Measurements from ENCODE around the gene BABAM2. TPM values are rescaled to one million over a fixed set of nuclear protein-coding genes. Genes with fewer than 3 reads are reported as not detected.

BABAM2 gene
- polyA plus RNA-seq, 3 donors, result 11.1 to 23.9 (median 20.6) TPM

DNA sequence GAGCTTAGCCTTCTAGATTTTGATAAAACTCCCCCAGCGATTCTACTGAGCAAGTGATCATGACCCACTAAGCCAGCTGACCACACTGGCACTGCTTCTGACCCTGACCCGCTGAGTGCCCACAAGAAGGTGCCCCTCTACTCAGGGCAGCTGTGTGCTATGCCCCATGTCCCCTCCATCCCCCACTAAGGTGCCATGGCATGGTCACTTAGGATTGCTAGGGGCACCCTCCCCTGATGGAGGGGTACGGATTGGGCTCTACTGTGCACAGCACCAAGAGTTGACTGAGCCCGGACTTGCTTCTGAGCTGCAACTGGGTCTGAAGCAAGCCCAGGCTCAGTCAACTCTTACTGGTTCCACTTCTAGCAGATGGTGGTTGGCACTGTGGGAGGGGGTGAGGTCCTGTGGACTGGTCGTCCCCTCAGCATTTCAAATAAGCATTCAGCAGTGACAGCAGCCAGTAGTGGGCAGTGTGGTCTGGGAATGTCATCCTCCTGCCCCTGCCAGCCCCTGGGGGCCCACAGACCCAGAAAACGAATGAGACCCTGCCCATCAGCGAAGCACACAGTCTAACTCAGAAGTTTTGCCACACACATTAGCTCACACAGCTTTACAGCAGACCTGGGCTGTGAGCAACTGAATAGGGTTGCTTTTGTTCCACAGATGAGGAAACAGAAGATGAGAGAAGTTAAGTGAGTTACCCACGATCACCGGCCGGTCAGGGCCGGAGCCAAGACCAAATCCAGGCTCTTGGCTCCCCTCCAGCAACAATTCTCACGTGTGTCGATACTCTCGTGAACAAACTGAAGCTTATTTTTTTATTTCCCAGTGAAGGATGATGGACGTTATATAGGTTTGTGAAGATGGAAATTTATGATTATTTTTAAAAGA lies 450.0 kb downstream of the BABAM2 start:
- no peak overlapping the region for H3K27ac ChIP-seq (ENCODE audit: low read depth, low read length)
- 56 to 73% (median 70%) methylated on average over 15 of the region's 15 CpGs for WGBS, 3 donors

- H3K27ac ChIP-seq (ENCODE audit: low read depth, low read length), result no peak overlapping the region
- WGBS, 3 donors, result 52 to 83% (median 75%) methylated on average over 17 of the region's 17 CpGs
Observed at GRCh38 chr2:28341208-28341891, 450.8 kb downstream of the BABAM2 start.

DNA sequence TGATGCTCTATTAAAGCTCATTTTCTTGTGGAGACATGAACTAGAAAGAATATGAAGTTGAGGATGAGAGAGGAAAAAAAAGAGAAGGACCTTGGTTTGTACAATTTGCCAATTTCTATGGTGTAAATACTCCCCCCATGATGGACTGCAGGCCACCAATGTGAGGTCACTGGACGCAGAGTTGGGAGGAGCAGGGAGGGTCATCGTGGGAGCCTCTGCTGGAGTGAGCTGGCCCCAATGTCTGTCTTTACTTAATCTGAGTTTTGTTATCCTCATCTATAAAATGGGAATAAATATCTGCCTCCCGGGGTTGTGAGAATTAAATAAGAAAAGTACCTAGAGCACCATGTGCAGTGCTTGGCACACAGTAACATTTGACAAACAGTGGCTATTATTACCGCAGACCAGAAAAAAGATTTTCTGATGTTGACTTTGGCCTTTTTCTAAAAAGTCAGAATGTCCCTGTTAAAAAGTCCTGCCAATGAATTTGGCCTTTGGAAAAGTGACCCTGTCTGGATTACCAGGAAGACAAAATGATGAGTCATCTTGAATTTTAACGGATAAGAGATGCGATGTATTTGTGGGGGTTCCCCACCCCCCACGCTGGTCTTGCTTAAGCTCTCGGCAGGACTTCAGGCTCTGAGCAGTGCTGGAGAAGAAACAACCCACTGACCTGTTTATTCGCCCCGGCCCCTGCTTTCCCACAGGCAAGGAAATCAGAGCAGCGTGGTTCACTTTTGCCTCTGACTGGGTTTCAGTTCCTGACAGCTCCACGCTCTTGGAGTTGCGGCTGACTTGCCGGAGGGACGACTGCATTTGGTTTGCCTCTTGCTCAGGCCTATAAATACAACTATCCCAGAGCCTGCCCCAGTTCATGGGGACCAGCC lies 451.8 kb downstream of the BABAM2 start:
- no peak overlapping the region for H3K27ac ChIP-seq (ENCODE audit: low read depth, low read length)
- WGBS, 3 donors, result 39 to 46% (median 46%) methylated on average over 15 of the region's 15 CpGs

DNA sequence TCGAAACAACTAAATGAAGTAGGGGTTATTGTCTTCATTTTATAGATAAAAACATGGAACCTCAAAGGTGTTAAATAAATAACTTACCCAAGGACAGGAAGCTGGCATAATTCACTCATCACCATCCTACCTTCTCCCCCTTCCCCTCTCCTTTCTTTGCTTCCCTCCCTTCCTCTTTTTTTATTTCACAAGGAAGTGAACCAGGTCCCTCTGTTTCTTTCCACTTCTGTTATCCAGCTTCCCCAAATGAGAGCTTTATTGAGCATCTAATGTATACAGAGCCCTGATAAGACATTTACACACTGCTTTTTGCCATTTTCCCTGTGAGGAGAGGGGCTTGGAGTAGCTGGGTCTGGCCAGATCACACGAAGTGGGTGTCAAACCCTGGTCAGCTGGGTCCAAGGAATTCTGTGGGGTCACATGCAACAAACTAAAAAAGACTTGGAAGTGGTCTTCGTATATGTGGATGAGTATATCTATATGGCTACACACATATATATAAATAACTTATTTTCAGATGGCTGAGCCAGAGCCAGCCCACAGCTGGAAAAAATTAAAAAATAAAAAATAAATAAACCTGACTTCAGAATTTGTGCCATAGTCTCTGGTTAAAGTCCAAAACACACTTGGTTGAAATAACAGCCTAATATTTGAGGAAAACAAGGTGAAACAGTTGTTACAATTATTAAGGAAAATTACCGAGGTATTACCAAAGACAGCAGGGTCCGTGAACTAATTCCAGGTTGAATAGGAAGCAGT lies 452.8 kb downstream of the BABAM2 start:
- H3K27ac ChIP-seq (ENCODE audit: low read depth, low read length), result no peak overlapping the region
- 77 to 87% (median 82%) methylated on average over 5 of the region's 5 CpGs for WGBS, 3 donors

DNA sequence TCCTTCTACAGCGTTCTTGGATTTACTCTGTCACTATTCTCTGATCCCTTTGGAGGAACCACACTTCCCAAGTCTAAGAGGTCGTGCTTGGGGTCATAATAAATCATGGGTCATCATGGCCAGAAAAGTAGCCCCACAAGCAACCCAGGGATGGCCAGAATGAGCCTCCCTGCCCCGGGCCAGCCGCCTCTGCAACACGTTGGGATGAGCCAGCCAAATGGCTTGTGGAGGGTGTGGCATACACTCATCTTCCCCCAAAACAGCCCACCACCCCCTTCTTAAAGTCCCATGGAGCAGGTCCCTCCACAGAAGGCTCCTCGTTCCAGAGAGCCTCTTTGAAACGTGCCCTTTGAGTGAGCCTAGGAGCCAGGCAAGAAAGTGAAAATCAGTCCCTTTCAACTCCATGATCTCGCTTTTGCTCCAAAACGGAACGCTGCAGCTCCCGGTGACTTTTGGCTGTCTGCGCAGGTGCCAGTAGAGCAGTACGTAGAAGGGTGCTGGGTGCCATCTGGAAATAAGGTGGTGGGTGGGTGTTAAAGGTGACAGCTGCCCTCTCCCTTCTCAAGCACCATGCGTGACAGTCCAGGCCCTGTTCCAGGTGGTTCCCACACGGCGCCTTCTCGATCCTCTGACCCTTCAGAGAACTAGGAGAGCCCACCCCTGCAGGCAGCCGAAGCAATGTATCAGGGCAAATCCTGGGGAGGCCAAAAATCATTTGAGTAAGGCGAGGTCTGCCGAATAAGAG lies 453.6 kb downstream of the BABAM2 start:
- H3K27ac ChIP-seq (ENCODE audit: low read depth, low read length), result no peak overlapping the region
- WGBS, 3 donors, result 87 to 93% (median 92%) methylated on average over 20 of the region's 20 CpGs

- H3K27ac ChIP-seq (ENCODE audit: low read depth, low read length), result no peak overlapping the region
- WGBS, 3 donors, result 90 to 97% (median 92%) methylated on average over 30 of the region's 30 CpGs
Observed at GRCh38 chr2:28344756-28345373, 454.3 kb downstream of the BABAM2 start.

GRCh38 chr2:28345619-28346018 lies 455.1 kb downstream of the BABAM2 start:
- 37 to 84% (median 76%) methylated on average over 8 of the region's 8 CpGs for WGBS, 3 donors
- no peak overlapping the region for H3K27ac ChIP-seq (ENCODE audit: low read depth, low read length)

DNA sequence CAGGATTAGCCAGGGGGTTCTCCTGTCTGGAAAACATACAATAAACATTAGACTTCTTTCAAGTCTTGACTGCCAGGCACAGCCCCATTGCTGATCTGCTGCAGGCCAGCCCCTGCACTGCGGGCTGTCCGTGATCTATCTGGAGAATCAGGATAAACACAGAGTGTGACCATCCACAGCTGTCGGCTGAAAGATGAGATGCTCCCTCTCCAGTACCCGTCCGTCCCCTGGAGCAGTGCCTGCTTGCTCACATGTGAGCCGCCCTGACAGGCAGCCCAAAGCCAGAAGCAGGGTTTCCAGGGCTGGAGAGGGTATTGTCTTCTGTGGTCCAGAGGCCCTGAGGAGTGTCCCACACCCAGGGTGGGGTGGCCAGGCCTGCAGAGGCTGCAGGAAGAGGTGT lies 456.1 kb downstream of the BABAM2 start:
- WGBS, 3 donors, result 86 to 93% (median 89%) methylated on average over 6 of the region's 6 CpGs
- no peak overlapping the region for H3K27ac ChIP-seq (ENCODE audit: low read depth, low read length)

DNA sequence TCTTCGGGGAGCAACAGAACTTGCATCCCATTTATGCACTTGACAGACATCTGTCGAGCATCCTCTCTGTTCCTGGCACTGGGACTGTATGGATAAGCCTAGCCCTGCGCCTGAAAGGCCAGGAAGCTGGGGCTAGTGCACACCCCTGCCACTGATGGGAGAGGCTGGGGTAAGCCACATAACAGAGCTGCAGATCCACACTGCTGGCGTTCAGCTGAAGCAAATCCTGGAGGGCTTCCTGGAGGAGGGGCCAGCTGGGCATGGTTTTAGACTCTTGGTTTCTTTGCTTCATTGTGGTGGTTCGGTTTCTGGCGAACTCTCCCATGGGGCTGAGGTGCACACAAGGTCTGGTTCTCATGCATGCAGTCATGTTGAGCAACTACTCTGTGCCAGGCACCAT lies 456.7 kb downstream of the BABAM2 start:
- WGBS, 3 donors, result 92 to 97% (median 95%) methylated on average over 6 of the region's 6 CpGs
- H3K27ac ChIP-seq (ENCODE audit: low read depth, low read length), result no peak overlapping the region

- WGBS, 3 donors, result 72 to 93% (median 80%) methylated on average over 9 of the region's 9 CpGs
- no peak overlapping the region for H3K27ac ChIP-seq (ENCODE audit: low read depth, low read length)
Observed at GRCh38 chr2:28347596-28347995, 457.1 kb downstream of the BABAM2 start.

- WGBS, 3 donors, result 46 to 81% (median 58%) methylated on average over 10 of the region's 10 CpGs
- H3K27ac ChIP-seq (ENCODE audit: low read depth, low read length), result no peak overlapping the region
Observed at GRCh38 chr2:28348149-28348567, 457.6 kb downstream of the BABAM2 start.

- 83 to 92% (median 87%) methylated on average over 11 of the region's 11 CpGs for WGBS, 3 donors
- H3K27ac ChIP-seq (ENCODE audit: low read depth, low read length), result no peak overlapping the region
Observed at GRCh38 chr2:28348921-28349320, 458.4 kb downstream of the BABAM2 start.

DNA sequence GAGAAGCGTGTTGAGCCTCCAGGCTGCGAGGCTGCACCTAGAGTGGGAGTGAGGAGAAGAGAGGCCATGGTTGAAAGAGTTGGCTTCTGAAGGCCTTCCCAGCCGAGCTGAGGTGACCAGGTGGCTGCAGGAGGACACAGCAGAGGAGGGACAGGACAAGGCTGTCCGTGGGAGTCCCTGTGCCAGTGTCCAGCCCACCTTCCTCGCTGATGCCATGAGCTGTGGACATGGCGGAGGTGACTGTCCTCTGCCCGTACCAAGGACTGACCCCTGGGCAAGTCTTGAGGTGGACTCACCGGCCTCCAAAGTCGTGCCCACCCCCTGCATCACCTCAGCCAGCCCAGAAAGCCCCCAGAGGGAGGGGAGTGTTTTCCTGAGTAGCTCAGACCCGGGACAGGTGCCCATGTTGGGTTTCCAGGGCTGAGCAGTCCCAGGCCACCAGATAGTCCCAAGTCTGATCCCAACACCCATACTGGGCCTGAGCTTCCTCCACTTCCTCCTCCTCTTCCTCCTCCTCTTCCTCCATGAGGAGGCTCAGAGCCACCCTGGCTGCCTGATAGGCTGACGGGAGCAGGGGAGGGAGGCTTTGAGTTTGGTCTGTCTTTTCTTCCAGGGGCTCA lies 459.1 kb downstream of the BABAM2 start:
- 84 to 88% (median 84%) methylated on average over 11 of the region's 11 CpGs for WGBS, 3 donors

DNA sequence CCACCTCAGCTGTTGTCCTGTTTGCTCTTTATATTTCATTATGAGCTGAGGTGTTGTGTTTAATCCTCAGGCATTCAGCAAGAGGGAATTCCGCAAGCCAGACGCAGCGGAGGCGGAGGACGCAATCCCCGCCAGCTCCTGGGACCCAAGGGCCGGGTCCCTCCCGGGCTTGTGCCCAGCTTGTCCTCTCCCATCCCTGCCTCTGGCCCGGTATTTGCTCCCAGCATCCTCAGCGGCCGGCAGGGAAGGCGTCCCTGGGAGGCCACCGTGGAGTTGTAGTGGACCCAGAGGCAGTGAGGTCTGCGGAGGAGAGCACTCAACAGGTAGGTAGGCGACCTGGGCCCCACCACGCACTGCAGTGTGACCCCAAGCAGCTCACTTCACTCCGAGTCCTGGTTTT lies 459.7 kb downstream of the BABAM2 start:
- H3K27ac ChIP-seq (ENCODE audit: low read depth, low read length), result no peak overlapping the region
- 92 to 96% (median 92%) methylated on average over 17 of the region's 17 CpGs for WGBS, 3 donors

More for the DNA sequence above, 459.1 kb downstream of the BABAM2 start:
- no peak overlapping the region for H3K27ac ChIP-seq (ENCODE audit: low read depth, low read length)

GRCh38 chr2:28350791-28351285 lies 460.3 kb downstream of the BABAM2 start:
- no peak overlapping the region for H3K27ac ChIP-seq (ENCODE audit: low read depth, low read length)
- 92 to 94% (median 93%) methylated on average over 11 of the region's 11 CpGs for WGBS, 3 donors

DNA sequence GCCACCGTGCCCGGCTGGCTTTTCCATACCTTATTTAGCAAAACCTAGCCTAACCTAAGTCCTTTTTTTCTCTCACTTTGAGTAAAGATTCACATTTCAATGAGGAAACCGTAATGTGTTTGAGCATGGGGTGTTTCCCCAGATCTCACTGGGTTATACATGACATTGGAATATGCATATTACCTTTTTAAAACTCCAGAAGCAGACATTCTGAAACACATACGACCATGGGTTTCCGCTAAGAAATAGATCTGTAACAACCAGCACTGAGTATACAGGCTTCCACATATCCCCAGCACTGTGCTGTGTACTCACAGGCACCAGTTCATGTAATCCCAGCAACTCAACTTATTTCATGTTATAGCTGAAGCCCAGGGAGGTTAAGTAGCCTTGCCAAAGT lies 461.1 kb downstream of the BABAM2 start:
- no peak overlapping the region for H3K27ac ChIP-seq (ENCODE audit: low read depth, low read length)
- 88 to 93% (median 93%) methylated on average over 5 of the region's 5 CpGs for WGBS, 3 donors

Data from adipose tissue (tissue), 3 donors.